DOHH2 (cell line): ENCODE data around the gene HK1.

ENCODE experiments used
- CTCF ChIP-seq: fragments of 200-600 bp; sonication (generic); IDR thresholded peaks from one replicate; pipeline ENCODE4 v1.5.1; 2014; ENCODE audit warnings: antibody characterized with exemption, mild to moderate bottlenecking, low read depth, low read length; ENCODE audit not compliant: poor library complexity, severe bottlenecking
- EZH2phosphoT487 ChIP-seq: fragments of 200-600 bp; sonication (generic); IDR thresholded peaks from 2 replicates; pipeline ENCODE4 v1.6.1; 2017; ENCODE audit warnings: borderline replicate concordance, mild to moderate bottlenecking, antibody characterized with exemption, low read length, moderate library complexity, mixed read lengths

- TF ChIP-seq CTCF (no peak), EZH2phosphoT487 (no peak)
These were observed 124.1 kb downstream of the HK1 start for GRCh38 chr10:69402386-69402785.
